IMR-90 (cell line): ENCODE results near the gene PYY. TPM values are rescaled to one million over a fixed set of nuclear protein-coding genes. Genes with fewer than 3 reads are reported as not detected.

Source experiments
- ATAC-seq: fragments of 200-7000 bp; cut with Tn5 transposase; 2 replicates; pipeline ENCODE4 v1.9.1; 2020; ENCODE audit warnings: low read depth, mild to moderate bottlenecking, moderate library complexity
- BruUV-seq: library from RNA; stranded (reverse); fragments of 400-500 nt; replicated peaks from 2 replicates; lab custom pipeline; 2021; lab: Mats Ljungman, UMichigan
- CTCF ChIA-PET: fragments of 300-600 bp; formaldehyde crosslinking; extraction: SDS; loops from one replicate; lab custom pipeline; 2021; ENCODE audit warnings: antibody characterized with exemption; lab: Yijun Ruan, JAX
- POLR2A ChIA-PET: fragments of 300-600 bp; sonication (Branson Sonifier 250); formaldehyde crosslinking; loops from one replicate; lab custom pipeline; 2022; ENCODE audit warnings: antibody characterized with exemption; ENCODE audit not compliant: unreplicated experiment; lab: Charles Lee
- DNase-seq: peaks from one replicate; pipeline ENCODE4 v3.0.0; 2013
- H2AFZ ChIP-seq: replicated peaks from 2 replicates; pipeline ENCODE3; 2013; ENCODE audit warnings: low read length, mild to moderate bottlenecking; ENCODE audit not compliant: poor library complexity
- H2AK5ac ChIP-seq: 2 replicates; pipeline ENCODE4 v1.6.1; 2013; ENCODE audit warnings: low read depth, low read length, inconsistent platforms
- H2AK9ac ChIP-seq: replicated peaks from 2 replicates; pipeline ENCODE3; 2013; ENCODE audit warnings: mild to moderate bottlenecking, low read depth, low read length, moderate library complexity; ENCODE audit not compliant: poor library complexity
- H2BK120ac ChIP-seq: 2 replicates; pipeline ENCODE4 v1.6.1; 2013; ENCODE audit warnings: low read depth, low read length, inconsistent platforms
- H2BK15ac ChIP-seq: 3 replicates; pipeline ENCODE4 v1.6.1; 2013; ENCODE audit warnings: low read depth, low read length, inconsistent platforms
- H2BK20ac ChIP-seq: 2 replicates; pipeline ENCODE4 v1.6.1; 2013; ENCODE audit warnings: low read depth, mild to moderate bottlenecking, inconsistent platforms, low read length, moderate library complexity
- H2BK5ac ChIP-seq: 2 replicates; pipeline ENCODE4 v1.6.1; 2013; ENCODE audit warnings: mild to moderate bottlenecking, low read depth, low read length, inconsistent platforms; ENCODE audit not compliant: poor library complexity, severe bottlenecking
- H3K14ac ChIP-seq: replicated peaks from 2 replicates; pipeline ENCODE4 v1.6.1; 2013; ENCODE audit warnings: low read depth, low read length, inconsistent platforms
- H3K18ac ChIP-seq: 2 replicates; pipeline ENCODE4 v1.6.1; 2013; ENCODE audit warnings: low read depth, low read length, control low read depth
- H3K23ac ChIP-seq: 2 replicates; pipeline ENCODE4 v1.6.1; 2013; ENCODE audit warnings: low read depth, low read length, inconsistent platforms
- H3K27ac ChIP-seq: 2 replicates; pipeline ENCODE4 v1.5.1; 2013; ENCODE audit warnings: mild to moderate bottlenecking, control low read depth, low read length; ENCODE audit not compliant: insufficient read depth
- H3K27me3 ChIP-seq: 2 replicates; pipeline ENCODE4 v1.6.1; 2013; ENCODE audit warnings: low read length; ENCODE audit not compliant: control insufficient read depth, insufficient read depth
- H3K36me3 ChIP-seq: 2 replicates; pipeline ENCODE4 v1.6.1; 2013; ENCODE audit warnings: low read length, mixed read lengths; ENCODE audit not compliant: control insufficient read depth, insufficient read depth
- H3K4ac ChIP-seq: 2 replicates; pipeline ENCODE4 v1.6.1; 2013; ENCODE audit warnings: low read depth, low read length, inconsistent platforms
- H3K4me1 ChIP-seq: 2 replicates; pipeline ENCODE4 v1.6.1; 2013; ENCODE audit warnings: low read length, mixed read lengths; ENCODE audit not compliant: control insufficient read depth, insufficient read depth
- H3K4me2 ChIP-seq: 2 replicates; pipeline ENCODE4 v1.6.1; 2013; ENCODE audit warnings: low read depth, mild to moderate bottlenecking, control low read depth, low read length, moderate library complexity
- H3K4me3 ChIP-seq: 2 replicates; pipeline ENCODE4 v1.5.1; 2013; ENCODE audit warnings: low read depth, mild to moderate bottlenecking, control low read depth, low read length, moderate library complexity; ENCODE audit not compliant: insufficient read depth
- H3K56ac ChIP-seq: 2 replicates; pipeline ENCODE4 v1.6.1; 2013; ENCODE audit warnings: low read length, inconsistent platforms; ENCODE audit not compliant: insufficient read depth; ENCODE audit errors: extremely low read depth
- H3K79me1 ChIP-seq, 2 experiments: 2 replicates each; pipeline ENCODE4 v1.6.1; 2013; ENCODE audit warnings: low read length in 2 of 2, inconsistent platforms in 1 of 2, low read depth in 1 of 2
- H3K9ac ChIP-seq: 2 replicates; pipeline ENCODE4 v1.6.1; 2013; ENCODE audit warnings: low read depth, low read length, control low read depth
- H3K9me1 ChIP-seq: 2 replicates; pipeline ENCODE4 v1.6.1; 2013; ENCODE audit warnings: low read length, inconsistent platforms; ENCODE audit not compliant: insufficient read depth
- H3K9me3 ChIP-seq: 2 replicates; pipeline ENCODE4 v1.6.1; 2013; ENCODE audit warnings: low read length; ENCODE audit not compliant: control insufficient read depth, insufficient read depth
- H4K20me1 ChIP-seq: 2 replicates; pipeline ENCODE4 v1.6.1; 2013; ENCODE audit warnings: low read length, inconsistent platforms; ENCODE audit not compliant: insufficient read depth
- H4K5ac ChIP-seq: 2 replicates; pipeline ENCODE4 v1.6.1; 2013; ENCODE audit warnings: mild to moderate bottlenecking, low read depth, low read length, control low read depth
- H4K8ac ChIP-seq, 2 experiments: 2 replicates each; pipeline ENCODE4 v1.6.1; 2013; ENCODE audit warnings: low read depth in 2 of 2, low read length in 2 of 2, control low read depth in 1 of 2, inconsistent platforms in 1 of 2
- H4K91ac ChIP-seq: 2 replicates; pipeline ENCODE4 v1.6.1; 2013; ENCODE audit warnings: low read depth, low read length, inconsistent platforms; ENCODE audit not compliant: insufficient read depth
- BHLHE40 ChIP-seq: fragments of 150-350 bp; IDR thresholded peaks from 2 replicates; pipeline ENCODE4 v1.6.1; 2016; ENCODE audit warnings: mild to moderate bottlenecking, low read depth, low read length
- CEBPB ChIP-seq: IDR thresholded peaks from 2 replicates; pipeline ENCODE4 v1.6.1; 2012; ENCODE audit warnings: low read depth, low read length, improper control_type of control experiment
- CHD1 ChIP-seq: IDR thresholded peaks from 2 replicates; pipeline ENCODE4 v1.6.1; 2012; ENCODE audit warnings: low read depth, low read length, improper control_type of control experiment
- CTCF ChIP-seq: conservative IDR thresholded peaks from 2 replicates; pipeline ENCODE4 v1.5.1; 2012; ENCODE audit warnings: mild to moderate bottlenecking, low read depth, low read length, improper control_type of control experiment
- ELK1 ChIP-seq: fragments of 150-350 bp; IDR thresholded peaks from 2 replicates; pipeline ENCODE4 v1.6.1; 2016; ENCODE audit warnings: low read depth, mild to moderate bottlenecking, low read length, moderate library complexity, borderline replicate concordance
- FOS ChIP-seq: fragments of 150-350 bp; IDR thresholded peaks from 2 replicates; pipeline ENCODE4 v1.6.1; 2016; ENCODE audit warnings: low read depth, low read length
- MAFK ChIP-seq: IDR thresholded peaks from 2 replicates; pipeline ENCODE4 v1.6.1; 2012; ENCODE audit warnings: low read depth, low read length, improper control_type of control experiment
- MAZ ChIP-seq: IDR thresholded peaks from 2 replicates; pipeline ENCODE4 v1.6.1; 2012; ENCODE audit warnings: low read depth, mild to moderate bottlenecking, low read length, improper control_type of control experiment, moderate library complexity, borderline replicate concordance
- MXI1 ChIP-seq: IDR thresholded peaks from 2 replicates; pipeline ENCODE4 v1.6.1; 2012; ENCODE audit warnings: low read depth, mild to moderate bottlenecking, low read length, moderate library complexity, borderline replicate concordance
- NFE2L2 ChIP-seq: fragments of 150-350 bp; IDR thresholded peaks from 2 replicates; pipeline ENCODE4 v1.6.1; 2016; ENCODE audit warnings: low read depth, mild to moderate bottlenecking, low read length
- POLR2A ChIP-seq: IDR thresholded peaks from 2 replicates; pipeline ENCODE4 v1.6.1; 2012; ENCODE audit warnings: mild to moderate bottlenecking, low read depth, low read length
- RAD21 ChIP-seq: IDR thresholded peaks from 2 replicates; pipeline ENCODE4 v1.6.1; 2012; ENCODE audit warnings: low read length, improper control_type of control experiment
- RCOR1 ChIP-seq: IDR thresholded peaks from 2 replicates; pipeline ENCODE4 v1.6.1; 2012; ENCODE audit warnings: mild to moderate bottlenecking, low read length, improper control_type of control experiment; ENCODE audit not compliant: insufficient replicate concordance
- RFX5 ChIP-seq: IDR thresholded peaks from 2 replicates; pipeline ENCODE4 v1.8.0; 2012; ENCODE audit warnings: low read depth, mild to moderate bottlenecking, low read length, moderate library complexity
- SMC3 ChIP-seq: fragments of 150-350 bp; IDR thresholded peaks from 2 replicates; pipeline ENCODE4 v1.6.1; 2016; ENCODE audit warnings: low read depth, mild to moderate bottlenecking, antibody characterized with exemption, low read length, moderate library complexity
- USF2 ChIP-seq: fragments of 150-350 bp; IDR thresholded peaks from 2 replicates; pipeline ENCODE4 v1.6.1; 2017; ENCODE audit warnings: mild to moderate bottlenecking, antibody characterized with exemption, low read length, low read depth
- WGBS, 2 experiments: methylation state at CpG; one replicate each; pipeline versions ENCODE4 v1.1.5 to v1.1.7; 2013; ENCODE audit warnings: missing lambda C conversion rate in 2 of 2; ENCODE audit not compliant: insufficient read length in 1 of 2; ENCODE audit errors: extremely low coverage in 2 of 2; 5-methylcytosine and 5-hydroxymethylcytosine counted together
- dilution Hi-C: fragments of 300-500 bp; cut with HindIII; formaldehyde crosslinking; loops from one replicate; pipeline ENCODE4 v1.14.3; 2018; ENCODE audit warnings: low sequenced_read_pairs; ENCODE audit not compliant: unreplicated experiment
- in situ Hi-C: fragments of 300-500 bp; cut with MboI; formaldehyde crosslinking; loops from 3 replicates; pipeline ENCODE4 v1.14.3; 2019; ENCODE audit warnings: low sequenced_read_pairs, inconsistent platforms, mixed read lengths
- intact Hi-C: fragments of 100-400 bp; cut with micrococcal nuclease; formaldehyde crosslinking; loops from 2 replicates; pipeline ENCODE4 v1.10.0; 2022
- polyA plus RNA-seq, 3 experiments: library from polyadenylated mRNA; depleted of rRNA; stranded (reverse); fragments of >200 nt; gene quantifications; 2 replicates each; pipeline ENCODE4 v1.2.3, GENCODE V29; 2012; ENCODE audit warnings: low replicate concordance in 1 of 3
- total RNA-seq: library from RNA; depleted of rRNA; stranded (reverse); fragments of >200 nt; gene quantifications from 2 replicates; pipeline ENCODE4 v1.2.3, GENCODE V29; 2012

PYY gene
- total and polyA plus RNA-seq, 2 of the 4 experiments (the other 2 are of a cell fraction): not detected

GRCh38 chr17:43909537-43910231 lies 44.1 kb downstream of the PYY start:
- 14% methylated on average over 1 of the region's 7 CpGs; no CpG with 5 or more reads in 1 of the 2 experiments for WGBS, 2 experiments
- dilution Hi-C loops: no loop called here
- Histone ChIP-seq H2AK5ac (no peak overlapping the region), H3K9me1 (no peaks in the 10 kb centered on the region), H3K4ac (no peak overlapping the region), H2AFZ (no peak overlapping the region), H2BK120ac (no peak overlapping the region), H3K14ac (no peak overlapping the region), H2BK15ac (no peak overlapping the region), H3K4me1 (peaks cover 6% of the 10 kb centered on the region), H3K27me3 (peaks cover 34% of the 10 kb centered on the region), H3K23ac (no peak overlapping the region), H4K20me1 (peaks cover 8% of the 10 kb centered on the region), H3K18ac (no peak overlapping the region), H3K56ac (no peak overlapping the region), H3K79me1 (no peaks in the 10 kb centered on the region), H3K9me3 (no peaks in the 10 kb centered on the region), H4K91ac (no peak overlapping the region), H3K9ac (no peak overlapping the region), H2AK9ac (no peak overlapping the region), H3K4me3 (no peak overlapping the region), H3K27ac (no peak overlapping the region), H3K4me2 (no peak overlapping the region), H2BK5ac (no peak overlapping the region), H4K8ac (no peak overlapping the region), H2BK20ac (no peak overlapping the region), H3K36me3 (no peaks in the 10 kb centered on the region), H4K5ac (no peak overlapping the region)
- ChIA-PET CTCF (interaction anchor here (1.0 to 1.2 kb wide), 4 partner anchors 16 to 94 kb away, joined by 3 to 10 read pairs (median 4); no protein-coding TSS in a partner anchor), POLR2A (no interaction called here)
- DNase-seq (no peak), ATAC-seq (no peak)
- intact Hi-C loops: no loop called here
- TF ChIP-seq RCOR1: no peak
- TF ChIP-seq USF2: no peak
- no peak for TF ChIP-seq ELK1
- no peak for TF ChIP-seq RAD21
- no peak for TF ChIP-seq MXI1
- TF ChIP-seq POLR2A: no peak
- TF ChIP-seq RFX5: no peak
- TF ChIP-seq NFE2L2: no peak
- no peak for TF ChIP-seq FOS
- no peak for TF ChIP-seq CHD1
- no peak for TF ChIP-seq CEBPB
- no peak for TF ChIP-seq SMC3
- TF ChIP-seq MAFK: no peak
- no peak for TF ChIP-seq CTCF
- no peak for TF ChIP-seq BHLHE40
- no peak for TF ChIP-seq MAZ
- in situ Hi-C loops: no loop called here
- BruUV-seq: no TSS peak
